H1 (cell line): ENCODE results near the gene STAU1.

ENCODE experiments used
- ATF3 ChIP-seq: IDR thresholded peaks from 2 replicates; pipeline ENCODE4 v1.6.1; 2011; ENCODE audit warnings: low read depth, mild to moderate bottlenecking, low read length; ENCODE audit not compliant: insufficient read depth
- HDAC2 ChIP-seq, 2 experiments: fragments of 300-600 bp in 1 of 2; sonication (generic) in 1 of 2; IDR thresholded peaks; 2 replicates each; pipeline ENCODE4 v1.6.1; 2011 to 2012; ENCODE audit warnings: low read depth in 2 of 2, low read length in 2 of 2, mild to moderate bottlenecking in 2 of 2, moderate library complexity in 2 of 2, borderline replicate concordance in 1 of 2, inconsistent platforms in 1 of 2
- POLR2A ChIP-seq, 2 experiments: IDR thresholded peaks; 1 replicate in 1 of 2; 2 replicates in 1 of 2; pipeline ENCODE4 v1.6.1; 2011; ENCODE audit warnings: low read depth in 2 of 2, low read length in 2 of 2, mild to moderate bottlenecking in 2 of 2; ENCODE audit errors: control extremely low read depth in 1 of 2
- POLR2AphosphoS5 ChIP-seq: IDR thresholded peaks from 2 replicates; pipeline ENCODE4 v1.6.1; 2011; ENCODE audit warnings: low read depth, low read length
- RAD21 ChIP-seq, 2 experiments: IDR thresholded peaks in 1 of 2; conservative IDR thresholded peaks in 1 of 2; 2 replicates each; pipeline ENCODE4 v1.6.1; 2011; ENCODE audit warnings: low read depth in 2 of 2, low read length in 2 of 2, improper control_type of control experiment in 1 of 2, inconsistent platforms in 1 of 2, mild to moderate bottlenecking in 1 of 2, moderate library complexity in 1 of 2
- SP1 ChIP-seq: IDR thresholded peaks from 2 replicates; pipeline ENCODE4 v1.6.1; 2011; ENCODE audit warnings: low read depth, low read length
- SUZ12 ChIP-seq: fragments of 200-600 bp; sonication (generic); IDR thresholded peaks from 2 replicates; pipeline ENCODE4 v1.6.1; 2012; ENCODE audit warnings: mild to moderate bottlenecking, inconsistent platforms, low read length, moderate library complexity, mixed read lengths
- TAF7 ChIP-seq: optimal IDR thresholded peaks from 2 replicates; pipeline ENCODE3; 2011; ENCODE audit warnings: low read depth, mild to moderate bottlenecking, inconsistent platforms, low read length, moderate library complexity, borderline replicate concordance
- TBP ChIP-seq: IDR thresholded peaks from 2 replicates; pipeline ENCODE4 v1.6.1; 2011; ENCODE audit warnings: low read depth, low read length, improper control_type of control experiment
- TEAD4 ChIP-seq: IDR thresholded peaks from 2 replicates; pipeline ENCODE4 v1.6.1; 2012; ENCODE audit warnings: low read depth, low read length, inconsistent platforms, mixed read lengths
- TF ChIP-seq, protein P1 (sequence below), 3 experiments: IDR thresholded peaks; 1 replicate in 2 of 3; 2 replicates in 1 of 3; pipeline versions ENCODE4 v1.5.1 to v1.6.1; 2011; ENCODE audit warnings: low read length in 3 of 3, mild to moderate bottlenecking in 3 of 3, inconsistent platforms in 2 of 3, low read depth in 1 of 3, moderate library complexity in 1 of 3; ENCODE audit not compliant: insufficient read depth in 1 of 3; ENCODE audit errors: control extremely low read depth in 1 of 3

- peak; percentile 12 for TF ChIP-seq TAF7
- TF ChIP-seq SUZ12, result no peak
- TF ChIP-seq, protein P1, sequence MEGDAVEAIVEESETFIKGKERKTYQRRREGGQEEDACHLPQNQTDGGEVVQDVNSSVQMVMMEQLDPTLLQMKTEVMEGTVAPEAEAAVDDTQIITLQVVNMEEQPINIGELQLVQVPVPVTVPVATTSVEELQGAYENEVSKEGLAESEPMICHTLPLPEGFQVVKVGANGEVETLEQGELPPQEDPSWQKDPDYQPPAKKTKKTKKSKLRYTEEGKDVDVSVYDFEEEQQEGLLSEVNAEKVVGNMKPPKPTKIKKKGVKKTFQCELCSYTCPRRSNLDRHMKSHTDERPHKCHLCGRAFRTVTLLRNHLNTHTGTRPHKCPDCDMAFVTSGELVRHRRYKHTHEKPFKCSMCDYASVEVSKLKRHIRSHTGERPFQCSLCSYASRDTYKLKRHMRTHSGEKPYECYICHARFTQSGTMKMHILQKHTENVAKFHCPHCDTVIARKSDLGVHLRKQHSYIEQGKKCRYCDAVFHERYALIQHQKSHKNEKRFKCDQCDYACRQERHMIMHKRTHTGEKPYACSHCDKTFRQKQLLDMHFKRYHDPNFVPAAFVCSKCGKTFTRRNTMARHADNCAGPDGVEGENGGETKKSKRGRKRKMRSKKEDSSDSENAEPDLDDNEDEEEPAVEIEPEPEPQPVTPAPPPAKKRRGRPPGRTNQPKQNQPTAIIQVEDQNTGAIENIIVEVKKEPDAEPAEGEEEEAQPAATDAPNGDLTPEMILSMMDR (IDR thresholded peaks at IDR 0.05; ENCODE audit: control extremely low read depth in 1 of 3, insufficient read depth in 1 of 3, low read depth in 1 of 3, low read length in 3 of 3), result no peak
- TF ChIP-seq TEAD4, result no peak
- no peak for TF ChIP-seq RAD21 (IDR thresholded peaks at IDR 0.05 in 1 of 2, conservative IDR thresholded peaks at IDR 0.05 in 1 of 2; ENCODE audit: low read depth in 2 of 2, low read length in 2 of 2)
- TF ChIP-seq TBP, result no peak
- TF ChIP-seq HDAC2 (IDR thresholded peaks at IDR 0.05; ENCODE audit: borderline replicate concordance in 1 of 2, low read depth in 2 of 2, low read length in 2 of 2), result no peak
- TF ChIP-seq POLR2AphosphoS5, result no peak; the same call in none of the 2 replicates
- TF ChIP-seq SP1, result no peak
- no peak for TF ChIP-seq POLR2A (IDR thresholded peaks at IDR 0.05; ENCODE audit: control extremely low read depth in 1 of 2, low read depth in 2 of 2, low read length in 2 of 2)
- TF ChIP-seq ATF3, result no peak
These were observed 84.3 kb downstream of the STAU1 start for GRCh38 chr20:49103647-49104364.
